GM12891 (cell line): ENCODE data around the gene CPEB2.

Experiments used
- POLR2A ChIP-seq: IDR thresholded peaks from 2 replicates; pipeline ENCODE4 v1.6.1; 2011; ENCODE audit warnings: low read depth, low read length, control low read depth
- POLR2AphosphoS5 ChIP-seq: IDR thresholded peaks from 2 replicates; pipeline ENCODE4 v1.6.1; 2011; ENCODE audit warnings: low read depth, low read length, control low read depth
- TAF1 ChIP-seq: IDR thresholded peaks from 2 replicates; pipeline ENCODE4 v1.6.1; 2011; ENCODE audit warnings: low read depth, low read length, control low read depth

GRCh38 chr4:14961292-14961691 is 41.0 kb upstream of the CPEB2 start:
- no peak for TF ChIP-seq POLR2AphosphoS5
- no peak for TF ChIP-seq POLR2A
- TF ChIP-seq TAF1: no peak
